Stomach (tissue), 4 donors: Measurements from ENCODE around the gene SMC1A.

ENCODE experiments used
- CTCF ChIP-seq, 7 experiments: fragments of 450-650 bp in 4 of 7; fragments of 200-600 bp in 3 of 7; sonication (generic) in 3 of 7; IDR thresholded peaks; one replicate each; pipeline ENCODE4 v1.5.1; 2016 to 2019; ENCODE audit warnings: antibody characterized with exemption in 7 of 7, control low read depth in 2 of 7, mild to moderate bottlenecking in 1 of 7
- POLR2A ChIP-seq, 4 donors: fragments of 450-650 bp; IDR thresholded peaks; one replicate each; pipeline ENCODE4 v1.6.1; 2016; ENCODE audit warnings: antibody characterized with exemption in 4 of 4, control low read depth in 2 of 4, mild to moderate bottlenecking in 1 of 4, moderate library complexity in 1 of 4

- TF ChIP-seq POLR2A (IDR thresholded peaks at IDR 0.05) = no peak
- TF ChIP-seq CTCF (IDR thresholded peaks at IDR 0.05) = no peak
These were observed 92.1 kb downstream of the SMC1A start for GRCh38 chrX:53330331-53330730.
